SW480 (cell line): ENCODE measurements around the gene CYP4F8.
"Not testable (repeated sequence)": the region's sequence is repeated elsewhere in the genome, so short reads cannot be mapped to it uniquely, and the experiment has no call there.

Experiments
- DNase-seq: peaks from one replicate; pipeline ENCODE4 v3.0.0-alpha.2; 2016; ENCODE audit warnings: low spot score

The CYP4F8 gene

DNA sequence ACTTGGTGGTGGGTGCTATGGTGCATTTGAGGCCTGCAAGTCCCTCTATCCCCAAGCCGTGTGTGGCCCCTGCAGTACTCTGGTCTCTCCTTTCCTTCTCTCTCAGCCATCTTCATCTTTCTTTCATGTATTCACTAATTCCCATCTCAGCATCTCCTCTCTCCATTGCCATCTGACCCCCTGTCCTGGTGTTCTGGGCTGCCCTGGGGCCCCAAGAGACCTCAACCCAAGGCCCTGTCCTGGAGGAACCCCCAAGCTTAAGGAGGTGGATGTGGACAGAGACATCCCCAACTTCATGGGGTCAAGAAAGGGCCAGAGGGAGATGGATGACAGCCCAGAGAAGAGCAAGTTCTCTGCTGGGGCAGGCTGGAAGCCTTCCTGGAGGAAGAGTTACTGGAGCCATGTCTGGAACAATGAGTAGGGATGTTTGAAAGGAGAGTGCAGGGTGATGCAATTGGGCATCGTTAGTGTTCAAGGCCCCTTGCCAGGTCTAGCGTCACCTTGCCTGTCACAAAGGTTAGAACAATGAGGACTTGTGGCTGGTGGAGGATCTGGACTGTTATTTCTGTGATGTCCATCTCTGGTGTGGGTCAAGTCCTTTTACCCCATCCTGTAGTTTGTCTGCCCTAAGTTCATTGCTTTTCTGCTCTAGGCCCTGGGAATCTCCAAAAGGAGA is 29.2 kb downstream of the CYP4F8 start:
- DNase-seq: no peak

- no peak for DNase-seq
Measured at GRCh38 chr19:15644816-15645215, 29.8 kb downstream of the CYP4F8 start.

DNA sequence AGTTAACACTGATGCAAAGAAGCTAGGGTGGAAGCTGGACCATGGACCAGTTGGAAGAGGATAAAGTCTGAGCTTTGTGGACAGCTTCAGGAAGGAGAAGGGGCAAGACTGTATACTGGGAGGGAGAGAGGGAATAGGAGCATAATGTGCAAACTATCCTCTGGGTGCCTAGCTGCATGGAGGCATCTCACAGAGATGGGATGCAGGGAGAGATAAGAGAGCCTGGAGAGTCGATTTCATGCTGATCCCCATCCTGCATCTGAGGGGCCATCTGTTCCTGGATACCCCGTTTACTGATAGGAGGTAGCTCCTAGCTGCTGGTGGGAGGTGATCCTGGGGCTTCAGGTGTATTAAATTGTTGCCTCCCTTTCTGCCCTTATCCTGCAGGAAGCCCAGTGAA is 34.5 kb downstream of the CYP4F8 start:
- no peak for DNase-seq

DNA sequence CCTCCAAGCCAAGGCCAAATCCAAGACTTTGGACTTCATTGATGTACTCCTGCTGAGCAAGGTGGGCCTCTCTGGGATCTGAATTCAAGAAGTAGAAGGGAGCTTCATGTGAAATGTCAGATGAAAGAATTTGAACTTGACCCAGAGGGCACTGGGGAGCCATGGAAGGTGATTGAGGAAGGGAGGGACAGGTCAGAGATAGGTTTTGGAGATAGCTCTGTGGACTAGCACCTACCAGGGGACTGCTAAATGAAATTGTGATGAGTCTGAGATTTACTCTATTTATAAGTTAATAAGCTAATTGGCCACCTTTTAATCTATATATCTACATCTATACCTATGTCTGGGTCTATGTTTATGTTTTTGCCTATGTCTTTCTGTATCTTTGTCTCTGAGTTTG is 35.1 kb downstream of the CYP4F8 start:
- DNase-seq: not testable (repeated sequence)

DNA sequence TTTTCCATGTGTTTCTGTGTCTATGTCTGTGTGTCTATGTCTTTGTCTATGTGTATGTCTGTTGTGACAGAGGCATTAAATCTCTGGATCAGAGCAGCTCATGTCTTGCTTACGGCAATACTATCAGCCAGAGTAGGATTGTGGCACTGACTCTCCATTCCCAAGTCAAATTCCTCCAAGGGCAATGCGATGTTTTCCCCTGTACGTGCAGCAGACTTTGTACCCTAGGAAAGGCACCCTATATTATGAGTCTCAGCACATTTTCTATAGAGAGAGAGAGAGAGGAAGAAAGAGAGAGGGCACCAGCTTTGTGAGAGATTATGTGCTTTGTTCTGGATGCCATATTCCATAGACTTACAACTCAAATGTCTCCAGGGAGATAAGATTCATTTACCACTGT is 36.8 kb downstream of the CYP4F8 start:
- DNase-seq: no peak

DNA sequence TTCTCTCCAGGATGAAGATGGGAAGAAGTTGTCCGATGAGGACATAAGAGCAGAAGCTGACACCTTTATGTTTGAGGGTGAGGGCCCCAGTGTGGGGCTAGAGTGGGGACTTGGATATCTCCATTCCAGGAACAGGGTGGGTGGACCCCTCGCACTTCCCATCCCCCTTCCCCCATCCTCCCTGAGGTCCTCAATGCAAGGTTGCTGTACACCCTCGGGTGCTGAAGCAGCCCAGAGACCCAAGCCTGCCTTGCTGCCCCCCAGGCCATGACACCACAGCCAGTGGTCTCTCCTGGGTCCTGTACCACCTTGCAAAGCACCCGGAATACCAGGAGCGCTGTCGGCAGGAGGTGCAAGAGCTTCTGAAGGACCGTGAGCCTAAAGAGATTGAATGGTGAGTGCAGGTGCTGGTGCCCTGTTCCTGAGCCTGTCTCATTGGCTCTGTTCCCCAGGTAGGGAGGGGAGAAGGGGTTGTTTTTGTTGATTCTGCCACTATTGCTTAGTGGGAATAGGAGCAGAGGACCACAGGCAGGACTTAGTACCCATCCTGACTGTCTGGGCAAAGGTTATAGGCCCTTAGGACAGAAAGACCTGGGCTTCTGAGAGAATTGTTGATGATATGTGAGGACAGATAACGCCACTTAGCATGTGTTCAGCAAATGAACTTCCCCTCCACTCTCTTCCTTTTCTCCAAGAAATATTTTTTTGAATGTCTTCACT is 37.7 kb downstream of the CYP4F8 start:
- no peak for DNase-seq

- DNase-seq: no peak
Measured at GRCh38 chr19:15656467-15656866, 41.4 kb downstream of the CYP4F8 start.

DNA sequence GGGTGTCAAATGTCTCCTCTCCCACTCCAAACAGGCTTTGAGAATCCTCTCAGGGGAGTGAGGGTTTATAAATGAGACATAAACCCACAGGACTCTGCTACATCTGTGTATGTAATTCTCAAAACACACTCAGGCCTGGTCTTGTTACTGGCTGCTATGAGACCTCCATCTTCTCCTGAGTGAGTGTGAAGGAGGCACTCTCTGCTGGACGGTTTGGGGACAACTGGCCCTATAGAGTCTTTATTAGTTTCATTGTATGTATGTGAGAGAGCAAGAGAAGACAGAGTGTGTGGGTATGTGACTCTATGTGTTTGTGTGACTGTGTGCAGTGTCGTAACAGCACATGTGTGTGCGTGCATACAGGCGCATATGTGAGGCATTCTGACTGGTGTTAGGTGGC is 48.2 kb downstream of the CYP4F8 start:
- no peak for DNase-seq

- DNase-seq: no peak
Measured at GRCh38 chr19:15666186-15666585, 51.2 kb downstream of the CYP4F8 start.

DNA sequence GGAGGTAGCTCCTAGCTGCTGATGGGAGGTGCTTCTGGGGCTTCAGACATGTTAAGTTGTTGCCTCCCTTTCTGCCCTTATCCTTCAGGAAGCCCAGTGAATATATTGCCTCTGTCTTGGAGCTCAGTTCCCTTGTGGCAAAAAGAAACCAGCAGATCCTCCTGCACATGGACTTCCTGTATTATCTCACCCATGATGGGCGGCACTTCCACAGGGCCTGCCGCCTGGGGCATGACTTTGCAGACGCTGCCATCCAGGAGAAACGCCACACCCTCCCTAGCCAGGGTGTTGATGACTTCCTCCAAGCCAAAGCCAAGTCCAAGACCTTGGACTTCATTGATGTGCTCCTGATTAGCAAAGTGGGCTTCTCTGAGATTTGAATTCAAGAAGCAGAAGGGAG is 51.9 kb downstream of the CYP4F8 start:
- no peak for DNase-seq

GRCh38 chr19:15669440-15669839 is 54.4 kb downstream of the CYP4F8 start:
- no peak for DNase-seq

DNA sequence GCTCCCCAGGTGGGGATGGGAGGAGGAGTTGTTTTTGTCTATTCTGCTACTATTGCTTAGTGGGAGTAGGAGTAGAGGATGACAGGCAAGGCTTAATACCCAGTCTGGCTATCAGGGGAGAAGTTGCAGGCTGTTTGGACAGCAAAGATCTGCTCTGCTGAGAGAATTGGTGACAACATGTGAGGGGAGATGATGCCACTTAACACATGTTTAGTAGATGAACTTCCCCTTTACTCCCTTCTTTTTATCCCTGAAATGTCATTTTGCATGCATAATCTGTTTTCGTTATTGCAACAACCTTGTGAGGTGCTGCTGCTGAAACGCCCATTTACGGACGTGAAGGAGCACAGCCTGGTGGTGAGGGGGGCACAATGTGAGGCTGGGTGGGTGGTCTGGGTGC is 54.9 kb downstream of the CYP4F8 start:
- no peak for DNase-seq

DNA sequence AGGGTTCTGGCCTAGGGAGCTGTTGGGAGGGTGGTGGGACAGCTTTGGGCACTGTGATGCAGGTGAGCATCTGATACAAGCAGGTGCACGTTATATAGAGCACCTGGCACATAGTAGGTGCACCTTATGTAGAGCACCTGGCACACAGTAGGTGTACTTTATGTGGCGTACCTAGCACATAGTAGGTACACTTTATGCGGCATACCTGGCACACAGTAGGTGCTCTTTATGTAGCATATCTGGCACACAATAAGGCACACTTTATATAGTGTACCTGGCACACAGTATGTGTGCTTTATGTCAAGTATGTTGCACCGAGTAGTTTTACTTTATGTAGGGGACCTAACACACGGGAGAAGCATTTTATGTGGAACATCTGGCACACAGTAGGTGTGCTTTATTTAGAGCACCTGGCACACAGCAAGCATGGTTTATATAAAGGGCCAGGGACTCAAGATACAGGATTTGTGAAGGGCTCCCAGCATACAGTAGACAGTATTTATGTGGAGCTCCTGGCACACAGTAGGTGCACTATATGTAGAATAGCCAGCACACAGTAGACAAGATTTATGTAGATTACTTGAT is 56.3 kb downstream of the CYP4F8 start:
- no peak for DNase-seq

GRCh38 chr19:15671891-15672579 is 57.0 kb downstream of the CYP4F8 start:
- DNase-seq: no peak

DNA sequence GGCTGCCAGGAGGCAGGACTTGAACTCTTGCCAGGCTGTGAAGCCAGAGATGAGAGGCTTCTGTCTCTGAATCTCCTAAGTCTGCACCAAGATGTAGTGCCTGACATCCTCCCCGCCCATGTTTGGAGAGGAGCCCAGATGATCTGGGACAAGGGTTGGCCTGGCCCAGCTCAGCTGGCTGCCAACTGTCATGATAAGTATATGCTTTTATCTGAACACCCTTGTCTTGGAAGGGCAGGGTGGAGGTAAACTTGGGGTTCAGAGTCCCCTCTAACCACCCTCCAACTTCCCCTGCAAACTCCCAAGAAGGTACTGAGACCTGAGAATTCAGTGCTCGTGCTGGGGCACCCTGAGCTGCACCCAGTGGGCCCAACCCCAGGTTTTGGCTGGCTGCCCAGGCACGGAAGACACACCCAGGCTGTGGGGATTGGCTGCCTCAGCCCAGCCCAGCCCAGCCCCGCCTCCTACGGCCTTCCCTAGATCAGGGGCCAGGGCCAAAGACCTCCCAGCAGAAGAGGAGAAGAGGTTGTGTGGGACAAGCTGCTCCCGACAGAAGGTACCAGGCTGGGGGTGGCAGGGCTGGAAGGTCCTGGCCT is 57.7 kb downstream of the CYP4F8 start, which contains the start of gene CYP4F12:
CYP4F12 (plus strand) TSS at position 508 of the 596 bp plus-strand sequence. CDS start 443 bp downstream, outside the sequence.
- peak; percentile 51 for DNase-seq

GRCh38 chr19:15673176-15673654 is 58.2 kb downstream of the CYP4F8 start:
- peak; percentile 9 for DNase-seq

- no peak for DNase-seq
Measured at GRCh38 chr19:15675560-15675959, 60.5 kb downstream of the CYP4F8 start.

GRCh38 chr19:15679089-15679488 is 64.1 kb downstream of the CYP4F8 start:
- DNase-seq: no peak

DNA sequence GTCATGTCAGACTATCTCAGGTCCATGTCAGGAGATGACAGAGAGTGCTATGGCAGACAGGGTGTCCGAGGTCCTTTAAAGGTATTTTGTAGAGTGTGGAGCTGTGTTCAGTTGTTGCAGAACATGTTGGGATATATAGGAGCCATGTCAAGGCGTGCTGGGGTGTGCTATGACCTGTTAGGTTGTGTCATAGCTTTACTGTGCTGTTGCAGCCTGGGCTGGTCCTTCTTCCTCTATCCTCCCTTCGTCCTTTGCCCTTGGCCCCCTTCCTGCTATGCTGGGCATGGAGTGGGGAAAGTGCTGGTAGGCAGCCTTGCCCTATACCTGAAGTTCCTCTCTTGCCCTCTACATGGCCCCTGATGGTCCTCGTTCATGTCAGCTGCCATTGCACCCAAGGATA is 64.8 kb downstream of the CYP4F8 start:
- not testable (repeated sequence) for DNase-seq
